Measurements from ENCODE around the gene PPA2. TPM values are rescaled to one million over a fixed set of nuclear protein-coding genes. Genes with fewer than 3 reads are reported as not detected.
A peak's percentile ranks its signal among the peaks of the same experiment; 100 is the strongest.
"Not testable (repeated sequence)": the region's sequence is repeated elsewhere in the genome, so short reads cannot be mapped to it uniquely, and the experiment has no call there.

PPA2 gene
- total RNA-seq, 1 donor from 2014 or later = 49.3 TPM

GRCh38 chr4:105466580-105466979 lies 7.3 kb downstream of the PPA2 start:
- Histone ChIP-seq H3K4me1 (peaks cover 0 to 5% of the 10 kb centered on the region in 2 donors), H3K4me3 (no peak overlapping the region), H3K27ac (no peak overlapping the region), H3K36me3 (peaks cover 0 to 12% of the 10 kb centered on the region in 2 donors), H3K9me3 (no peaks in the 10 kb centered on the region), H3K27me3 (no peaks in the 10 kb centered on the region)
- DNase-seq (ENCODE audit: low spot score in 2 of 2) = no peak
- TF ChIP-seq CTCF (IDR thresholded peaks at IDR 0.05) = no peak
- intact Hi-C loops (cut with DNase I) = no loop called here

GRCh38 chr4:105464563-105464962 lies 9.3 kb downstream of the PPA2 start:
- peaks cover 0 to 12% of the 10 kb centered on the region in 2 donors for H3K36me3 ChIP-seq
- H3K27me3 ChIP-seq; H3K27ac ChIP-seq; DNase-seq (ENCODE audit: low spot score in 2 of 2); H3K4me3 ChIP-seq; H3K9me3 ChIP-seq; intact Hi-C loops (cut with DNase I); H3K4me1 ChIP-seq: not testable (repeated sequence)

- Histone ChIP-seq H3K4me1 (peaks cover 0 to 9% of the 10 kb centered on the region in 2 donors), H3K4me3 (no peak overlapping the region), H3K27me3 (no peaks in the 10 kb centered on the region), H3K9me3 (no peaks in the 10 kb centered on the region), H3K27ac (no peak overlapping the region), H3K36me3 (peaks cover 0 to 12% of the 10 kb centered on the region in 2 donors)
- DNase-seq (ENCODE audit: low spot score in 2 of 2) = no peak
- intact Hi-C loops (cut with DNase I) = no loop called here
- TF ChIP-seq CTCF (IDR thresholded peaks at IDR 0.05) = no peak
Observed at GRCh38 chr4:105462576-105462975, 11.3 kb downstream of the PPA2 start.

DNA sequence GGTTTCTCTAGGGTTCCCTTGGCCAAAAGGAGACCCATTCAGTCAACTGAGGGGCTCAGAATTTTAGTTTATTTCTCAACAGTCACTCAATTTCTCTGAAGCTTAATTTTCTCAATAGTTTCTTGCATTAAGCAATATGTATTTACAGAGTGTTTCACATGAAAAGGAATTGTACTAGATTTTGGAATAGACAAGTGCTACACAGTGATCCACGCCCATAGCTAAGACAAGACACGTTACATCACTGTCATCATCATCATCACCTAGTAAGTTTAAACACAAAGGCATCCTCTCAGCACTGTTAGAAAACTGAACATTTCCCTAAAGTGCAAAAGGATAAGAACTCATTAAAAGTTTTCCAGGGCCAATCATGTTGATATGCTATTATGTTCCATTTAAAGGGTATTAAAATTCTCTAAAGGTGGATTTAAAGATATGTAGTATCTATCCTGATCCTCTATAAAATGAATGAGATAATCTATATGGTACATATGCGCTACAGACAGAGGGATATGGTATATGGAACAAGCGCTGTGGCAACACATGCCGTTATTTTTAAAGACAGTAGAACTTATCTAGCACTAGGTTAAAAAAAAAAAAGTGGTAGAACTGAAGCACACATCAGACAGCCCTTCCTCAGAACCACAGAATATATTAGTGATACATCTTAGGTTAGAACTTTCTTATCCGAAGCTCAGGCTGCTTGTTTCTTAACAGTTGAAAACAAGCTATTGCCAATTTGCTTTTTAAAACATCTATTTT lies 12.1 kb downstream of the PPA2 start:
- intact Hi-C loops (cut with DNase I) = no loop called here
- no peak for DNase-seq (ENCODE audit: low spot score in 2 of 2)
- Histone ChIP-seq H3K9me3 (no peaks in the 10 kb centered on the region), H3K27me3 (no peaks in the 10 kb centered on the region), H3K4me3 (no peak overlapping the region), H3K27ac (no peak overlapping the region), H3K4me1 (peaks cover 0 to 12% of the 10 kb centered on the region in 2 donors), H3K36me3 (peaks cover 0 to 7% of the 10 kb centered on the region in 2 donors)
- TF ChIP-seq CTCF (IDR thresholded peaks at IDR 0.05) = no peak

DNA sequence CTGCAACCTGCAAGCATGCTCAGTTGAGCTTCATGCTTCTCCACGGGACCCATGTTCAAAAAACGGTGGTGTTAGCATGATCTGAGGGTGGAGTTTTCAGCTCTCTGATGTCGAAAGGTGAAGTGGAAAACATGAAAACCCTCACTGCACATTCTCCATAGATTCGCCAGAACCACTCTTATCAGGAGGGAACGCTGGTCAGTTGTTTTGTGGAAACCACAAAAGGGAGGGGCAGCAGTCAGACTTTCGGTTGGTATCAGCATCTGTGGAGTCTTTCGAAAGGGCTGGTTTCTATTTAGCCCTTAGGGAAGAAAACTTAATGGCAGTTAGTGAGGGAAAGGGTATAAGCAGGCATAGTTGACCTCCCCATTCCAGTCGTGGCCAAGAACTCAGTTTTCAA lies 12.6 kb downstream of the PPA2 start:
- no peak for DNase-seq (ENCODE audit: low spot score in 2 of 2)
- no peak overlapping the region for H3K4me3 ChIP-seq
- intact Hi-C loops (cut with DNase I) = no loop called here
- no peak for TF ChIP-seq CTCF (IDR thresholded peaks at IDR 0.05)
- H3K27me3 ChIP-seq = no peaks in the 10 kb centered on the region
- H3K27ac ChIP-seq = no peak overlapping the region
- H3K36me3 ChIP-seq = peaks cover 0 to 1% of the 10 kb centered on the region in 2 donors
- peaks cover 0 to 12% of the 10 kb centered on the region in 2 donors for H3K4me1 ChIP-seq
- H3K9me3 ChIP-seq = no peaks in the 10 kb centered on the region

DNA sequence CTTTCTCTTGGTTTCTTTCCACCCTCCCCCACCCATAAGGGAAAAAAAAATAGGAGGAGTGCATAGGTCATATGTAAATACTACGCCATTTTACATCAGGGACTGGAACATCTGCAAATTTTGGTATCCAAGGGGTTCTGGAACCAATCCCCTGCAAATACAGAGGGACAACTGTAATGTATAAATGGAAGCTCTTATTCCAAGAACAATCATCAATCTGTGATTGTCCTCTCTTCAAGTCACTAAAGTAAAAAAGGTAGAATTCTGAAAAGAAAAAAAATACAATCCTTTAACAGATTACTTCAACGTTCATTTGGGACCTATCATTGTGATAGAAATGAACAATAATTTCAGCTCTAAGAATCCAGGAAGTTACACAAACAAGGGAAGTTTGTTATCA lies 13.6 kb downstream of the PPA2 start:
- DNase-seq (ENCODE audit: low spot score in 2 of 2) = no peak
- H3K27me3 ChIP-seq = no peaks in the 10 kb centered on the region
- intact Hi-C loops (cut with DNase I) = no loop called here

GRCh38 chr4:105458541-105458940 lies 15.3 kb downstream of the PPA2 start:
- peaks cover 0 to 12% of the 10 kb centered on the region in 2 donors for H3K4me1 ChIP-seq
- peak overlapping the region; percentile 19 to 48 for H3K27ac ChIP-seq
- H3K9me3 ChIP-seq; H3K27me3 ChIP-seq; H3K36me3 ChIP-seq; H3K4me3 ChIP-seq; DNase-seq (ENCODE audit: low spot score in 2 of 2): not testable (repeated sequence)
- intact Hi-C loops (cut with DNase I) = loop anchor here (5.0 kb wide), 1 partner anchor 311 kb away; the partner anchor contains the start of gene TET2

More for the DNA sequence above, 13.6 kb downstream of the PPA2 start:
- H3K4me1 ChIP-seq = peaks cover 0 to 12% of the 10 kb centered on the region in 2 donors
- H3K4me3 ChIP-seq = no peak overlapping the region
- no peak overlapping the region for H3K27ac ChIP-seq
- no peaks in the 10 kb centered on the region for H3K36me3 ChIP-seq
- no peaks in the 10 kb centered on the region for H3K9me3 ChIP-seq
- no peak for TF ChIP-seq CTCF (IDR thresholded peaks at IDR 0.05)
